Esophagus muscularis mucosa (tissue), 4 donors: ENCODE data around the gene SDHC.

ENCODE experiments used
- EP300 ChIP-seq: sonication (generic); formaldehyde crosslinking; IDR thresholded peaks from one replicate; pipeline ENCODE4 v1.6.1; 2017; ENCODE audit warnings: antibody characterized with exemption
- POLR2AphosphoS5 ChIP-seq, 2 donors: sonication (generic); formaldehyde crosslinking; IDR thresholded peaks; one replicate each; pipeline ENCODE4 v1.6.1; 2017; ENCODE audit warnings: antibody characterized with exemption in 2 of 2
- TF ChIP-seq, protein P1 (sequence below), 3 experiments: fragments of 200-600 bp in 2 of 3; fragments of 450-650 bp in 1 of 3; sonication (generic) in 2 of 3; IDR thresholded peaks; one replicate each; pipeline ENCODE4 v1.5.1; 2017 to 2019; ENCODE audit warnings: antibody characterized with exemption in 3 of 3, mild to moderate bottlenecking in 2 of 3, moderate library complexity in 1 of 3

DNA sequence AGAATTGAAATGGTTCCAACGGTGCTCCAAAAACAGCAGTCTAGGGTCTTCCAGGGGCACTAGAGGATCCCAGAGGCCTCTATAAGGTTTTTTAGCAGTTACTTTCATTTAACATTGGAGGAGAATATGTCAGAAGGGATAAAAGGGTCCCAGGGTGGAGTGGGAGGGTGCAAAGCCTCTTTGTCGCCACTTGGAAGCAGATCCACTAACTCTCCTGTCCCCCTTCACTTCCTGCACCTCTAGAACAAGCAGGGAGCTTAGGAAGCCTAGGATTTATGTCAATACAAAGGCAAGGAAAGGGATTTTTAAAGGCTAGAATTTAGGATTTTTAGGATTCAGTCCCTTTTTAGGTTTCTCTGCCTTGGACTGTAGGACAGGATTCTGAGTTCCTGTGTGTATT, 47.3 kb upstream of the SDHC start:
- TF ChIP-seq EP300 (no peak), POLR2AphosphoS5 (IDR thresholded peaks at IDR 0.05) (no peak)
- TF ChIP-seq, protein P1, sequence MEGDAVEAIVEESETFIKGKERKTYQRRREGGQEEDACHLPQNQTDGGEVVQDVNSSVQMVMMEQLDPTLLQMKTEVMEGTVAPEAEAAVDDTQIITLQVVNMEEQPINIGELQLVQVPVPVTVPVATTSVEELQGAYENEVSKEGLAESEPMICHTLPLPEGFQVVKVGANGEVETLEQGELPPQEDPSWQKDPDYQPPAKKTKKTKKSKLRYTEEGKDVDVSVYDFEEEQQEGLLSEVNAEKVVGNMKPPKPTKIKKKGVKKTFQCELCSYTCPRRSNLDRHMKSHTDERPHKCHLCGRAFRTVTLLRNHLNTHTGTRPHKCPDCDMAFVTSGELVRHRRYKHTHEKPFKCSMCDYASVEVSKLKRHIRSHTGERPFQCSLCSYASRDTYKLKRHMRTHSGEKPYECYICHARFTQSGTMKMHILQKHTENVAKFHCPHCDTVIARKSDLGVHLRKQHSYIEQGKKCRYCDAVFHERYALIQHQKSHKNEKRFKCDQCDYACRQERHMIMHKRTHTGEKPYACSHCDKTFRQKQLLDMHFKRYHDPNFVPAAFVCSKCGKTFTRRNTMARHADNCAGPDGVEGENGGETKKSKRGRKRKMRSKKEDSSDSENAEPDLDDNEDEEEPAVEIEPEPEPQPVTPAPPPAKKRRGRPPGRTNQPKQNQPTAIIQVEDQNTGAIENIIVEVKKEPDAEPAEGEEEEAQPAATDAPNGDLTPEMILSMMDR (IDR thresholded peaks at IDR 0.05) = no peak
